Retina (tissue), 1 donor: ENCODE results near the gene GPN2.

Experiments
- DNase-seq: peaks from one replicate; pipeline ENCODE4 v3.0.0-alpha.2; 2016

Gene GPN2

GRCh38 chr1:26831059-26831458 lies 59.0 kb downstream of the GPN2 start:
- no peak for DNase-seq

GRCh38 chr1:26829184-26829911 lies 60.7 kb downstream of the GPN2 start:
- DNase-seq: no peak

GRCh38 chr1:26828411-26828991 lies 61.6 kb downstream of the GPN2 start:
- DNase-seq: no peak

- DNase-seq: peak; percentile 37
Measured at GRCh38 chr1:26827663-26828062, 62.4 kb downstream of the GPN2 start.

DNA sequence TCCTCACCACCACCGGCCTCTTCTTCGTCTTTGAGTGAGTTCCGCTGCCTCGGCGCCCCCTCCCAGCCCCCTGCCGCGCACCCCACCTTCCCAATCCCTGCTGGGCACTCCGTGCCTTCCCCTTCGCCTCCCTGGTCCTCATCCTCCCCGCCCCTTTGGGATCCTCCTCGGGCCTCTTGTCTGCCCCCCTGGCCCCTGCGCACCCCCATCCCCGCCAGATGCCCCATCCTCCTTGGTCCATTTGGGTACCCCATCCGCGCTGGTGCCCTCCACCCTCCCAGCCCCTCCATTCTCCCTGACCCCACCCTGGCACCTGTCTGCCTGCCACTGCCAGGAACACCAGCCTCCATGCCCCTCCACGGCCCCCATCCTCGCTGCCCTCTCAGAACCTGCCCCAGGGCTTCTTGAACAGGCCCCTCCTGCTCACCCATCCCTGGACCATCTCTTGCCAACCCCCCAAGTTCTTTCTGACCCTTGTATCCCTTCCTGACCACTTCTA lies 62.9 kb downstream of the GPN2 start:
- peak; percentile 31 for DNase-seq

GRCh38 chr1:26826261-26827105 lies 63.6 kb downstream of the GPN2 start, which contains the start of gene ZDHHC18:
Gene ZDHHC18 (plus strand): TSS chr1:26826688. CDS start chr1:26826805, 117 bp downstream.
- DNase-seq: peak; percentile 86
